ENCODE measurements around the gene RSPH1.

RSPH1 gene

DNA sequence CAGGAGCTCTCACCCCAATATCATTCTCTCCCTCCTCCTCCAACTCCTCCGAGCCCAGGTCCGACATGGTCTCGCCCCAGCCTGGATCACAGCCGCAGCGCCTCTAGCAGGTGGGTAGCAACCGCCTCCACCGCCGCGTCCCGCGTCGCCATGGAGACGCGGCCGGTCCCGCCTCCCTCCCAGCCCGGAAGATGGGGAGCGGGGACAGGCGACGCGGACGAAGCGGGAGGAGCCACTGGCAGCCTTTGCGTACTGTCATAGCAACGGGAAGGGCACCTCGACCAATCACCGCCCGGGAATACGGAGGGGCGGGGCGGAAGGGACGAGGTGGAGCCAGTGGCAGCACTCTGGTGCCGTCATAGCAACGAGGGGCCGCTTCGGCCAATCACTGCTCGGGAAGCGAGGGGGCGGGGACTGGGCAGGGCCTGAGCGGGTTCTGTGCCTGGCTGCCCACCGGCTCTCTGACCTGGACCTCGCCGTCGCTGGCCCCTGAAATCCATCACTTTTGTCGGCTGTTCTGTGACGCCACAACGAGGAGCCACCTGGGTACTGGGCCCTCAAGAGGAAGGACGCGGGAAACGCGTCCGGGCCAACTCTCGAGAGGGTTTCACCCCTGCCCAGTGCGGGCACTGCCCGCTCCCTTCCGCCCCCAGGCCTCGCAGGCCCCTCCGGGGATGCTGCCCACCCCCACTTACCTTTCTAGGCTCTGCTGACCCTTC, at the start of gene RSPH1:
TSS of gene RSPH1 (minus strand) at position 105 of the 719 bp plus-strand sequence. CDS start at position 67, 38 bp downstream.
- peak within 1 kb of the TSS; percentile 61 for H3K4me3 ChIP-seq (ENCODE audit: low read depth, low read length)
- peak; percentile 92 for DNase-seq (ENCODE audit: low read depth)
- TF ChIP-seq, protein P1, sequence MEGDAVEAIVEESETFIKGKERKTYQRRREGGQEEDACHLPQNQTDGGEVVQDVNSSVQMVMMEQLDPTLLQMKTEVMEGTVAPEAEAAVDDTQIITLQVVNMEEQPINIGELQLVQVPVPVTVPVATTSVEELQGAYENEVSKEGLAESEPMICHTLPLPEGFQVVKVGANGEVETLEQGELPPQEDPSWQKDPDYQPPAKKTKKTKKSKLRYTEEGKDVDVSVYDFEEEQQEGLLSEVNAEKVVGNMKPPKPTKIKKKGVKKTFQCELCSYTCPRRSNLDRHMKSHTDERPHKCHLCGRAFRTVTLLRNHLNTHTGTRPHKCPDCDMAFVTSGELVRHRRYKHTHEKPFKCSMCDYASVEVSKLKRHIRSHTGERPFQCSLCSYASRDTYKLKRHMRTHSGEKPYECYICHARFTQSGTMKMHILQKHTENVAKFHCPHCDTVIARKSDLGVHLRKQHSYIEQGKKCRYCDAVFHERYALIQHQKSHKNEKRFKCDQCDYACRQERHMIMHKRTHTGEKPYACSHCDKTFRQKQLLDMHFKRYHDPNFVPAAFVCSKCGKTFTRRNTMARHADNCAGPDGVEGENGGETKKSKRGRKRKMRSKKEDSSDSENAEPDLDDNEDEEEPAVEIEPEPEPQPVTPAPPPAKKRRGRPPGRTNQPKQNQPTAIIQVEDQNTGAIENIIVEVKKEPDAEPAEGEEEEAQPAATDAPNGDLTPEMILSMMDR (IDR thresholded peaks at IDR 0.05; ENCODE audit: low read depth, low read length, missing control alignments) = no peak
- in situ Hi-C loops (cut with HindIII; ENCODE audit: low sequenced_read_pairs) = no loop called here

GRCh38 chr21:42545745-42546144, 49.7 kb upstream of the RSPH1 start:
- H3K4me3 ChIP-seq (ENCODE audit: low read depth, low read length) = no peak overlapping the region
- in situ Hi-C loops (cut with HindIII; ENCODE audit: low sequenced_read_pairs) = no loop called here
- TF ChIP-seq, protein P1 (IDR thresholded peaks at IDR 0.05; ENCODE audit: low read depth, low read length, missing control alignments) = no peak
- DNase-seq (ENCODE audit: low read depth) = no peak

- TF ChIP-seq, protein P1 (IDR thresholded peaks at IDR 0.05; ENCODE audit: low read depth, low read length, missing control alignments) = no peak
- in situ Hi-C loops (cut with HindIII; ENCODE audit: low sequenced_read_pairs) = no loop called here
- no peak overlapping the region for H3K4me3 ChIP-seq (ENCODE audit: low read depth, low read length)
- no peak for DNase-seq (ENCODE audit: low read depth)
Observed at GRCh38 chr21:42545317-42545716, 49.3 kb upstream of the RSPH1 start.

DNA sequence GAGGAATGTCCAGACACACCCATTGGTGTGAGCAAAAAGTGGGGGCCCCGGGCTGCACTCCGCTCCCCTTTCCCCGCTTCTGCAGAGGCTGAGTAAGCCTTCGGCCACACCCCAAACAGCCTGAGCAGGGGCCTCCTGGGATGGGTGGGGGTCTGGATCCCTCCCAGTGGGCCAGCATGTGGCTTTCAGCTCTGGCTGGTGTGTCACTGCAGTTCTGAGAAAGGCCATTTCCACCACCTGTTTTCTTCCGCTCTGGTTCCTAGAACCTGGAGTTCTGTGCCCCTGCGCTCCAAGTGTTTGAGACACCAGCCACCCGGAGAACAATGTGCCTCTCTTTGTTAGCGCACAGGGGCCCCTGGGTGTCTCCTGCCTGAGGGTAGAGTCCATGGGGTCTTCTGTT, 48.5 kb upstream of the RSPH1 start:
- TF ChIP-seq, protein P1 (IDR thresholded peaks at IDR 0.05; ENCODE audit: low read depth, low read length, missing control alignments) = no peak
- in situ Hi-C loops (cut with HindIII; ENCODE audit: low sequenced_read_pairs) = no loop called here
- H3K4me3 ChIP-seq (ENCODE audit: low read depth, low read length) = no peak overlapping the region
- no peak for DNase-seq (ENCODE audit: low read depth)

GRCh38 chr21:42543106-42543847, 47.3 kb upstream of the RSPH1 start:
- TF ChIP-seq, protein P1 (IDR thresholded peaks at IDR 0.05; ENCODE audit: low read depth, low read length, missing control alignments) = no peak
- in situ Hi-C loops (cut with HindIII; ENCODE audit: low sequenced_read_pairs) = no loop called here
- no peak overlapping the region for H3K4me3 ChIP-seq (ENCODE audit: low read depth, low read length)
- DNase-seq (ENCODE audit: low read depth) = no peak

GRCh38 chr21:42542596-42542995, 46.6 kb upstream of the RSPH1 start:
- in situ Hi-C loops (cut with HindIII; ENCODE audit: low sequenced_read_pairs) = no loop called here
- DNase-seq (ENCODE audit: low read depth) = no peak
- TF ChIP-seq, protein P1 (IDR thresholded peaks at IDR 0.05; ENCODE audit: low read depth, low read length, missing control alignments) = no peak
- no peak overlapping the region for H3K4me3 ChIP-seq (ENCODE audit: low read depth, low read length)

Measured in astrocyte of the cerebellum (primary cell).